GM10266 (cell line): ENCODE measurements around the gene DKK3.

Experiments
- DNase-seq: peaks from one replicate; pipeline ENCODE4 v3.0.0; 2012; ENCODE audit errors: extremely low spot score
- TF ChIP-seq, protein P1 (sequence below): IDR thresholded peaks from 2 replicates; pipeline ENCODE4 v1.5.1; 2012; ENCODE audit warnings: mild to moderate bottlenecking, low read depth; ENCODE audit not compliant: control insufficient read depth, insufficient read depth; ENCODE audit errors: missing control alignments

DKK3 gene

DNA sequence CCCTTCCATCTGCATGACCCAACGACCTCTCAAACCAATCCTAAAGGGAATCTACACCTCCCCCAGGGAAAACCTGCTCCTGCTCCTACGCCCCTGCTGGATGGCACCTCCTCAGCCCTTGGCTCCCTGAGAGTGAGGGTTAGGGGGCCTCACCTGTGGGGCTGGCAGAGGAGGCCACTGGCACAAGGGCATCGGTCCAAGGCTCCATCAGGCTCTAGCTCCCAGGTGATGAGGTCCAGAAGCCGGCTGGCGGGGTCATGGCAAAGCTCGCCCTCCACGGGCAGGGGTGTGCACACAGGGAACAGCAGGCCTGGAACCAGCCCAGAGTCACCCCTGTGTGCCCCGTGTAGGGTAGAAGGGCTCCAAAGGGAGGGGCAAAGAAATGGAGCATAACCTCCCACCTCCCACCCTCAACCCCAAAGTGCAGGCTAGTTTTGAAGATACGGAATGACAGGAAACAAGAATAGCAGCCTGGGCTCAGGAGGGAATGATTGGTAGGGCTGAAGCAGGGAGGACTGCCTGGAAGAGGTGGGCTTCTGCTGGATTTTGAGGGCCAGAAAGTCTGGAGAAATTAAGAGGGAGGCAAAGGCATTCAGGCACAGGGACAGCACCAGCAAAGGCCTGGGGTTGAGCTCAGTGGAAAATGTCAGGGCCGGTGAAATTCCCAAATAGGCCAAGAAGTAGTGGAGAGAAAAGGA lies 42.6 kb downstream of the DKK3 start:
- TF ChIP-seq, protein P1, sequence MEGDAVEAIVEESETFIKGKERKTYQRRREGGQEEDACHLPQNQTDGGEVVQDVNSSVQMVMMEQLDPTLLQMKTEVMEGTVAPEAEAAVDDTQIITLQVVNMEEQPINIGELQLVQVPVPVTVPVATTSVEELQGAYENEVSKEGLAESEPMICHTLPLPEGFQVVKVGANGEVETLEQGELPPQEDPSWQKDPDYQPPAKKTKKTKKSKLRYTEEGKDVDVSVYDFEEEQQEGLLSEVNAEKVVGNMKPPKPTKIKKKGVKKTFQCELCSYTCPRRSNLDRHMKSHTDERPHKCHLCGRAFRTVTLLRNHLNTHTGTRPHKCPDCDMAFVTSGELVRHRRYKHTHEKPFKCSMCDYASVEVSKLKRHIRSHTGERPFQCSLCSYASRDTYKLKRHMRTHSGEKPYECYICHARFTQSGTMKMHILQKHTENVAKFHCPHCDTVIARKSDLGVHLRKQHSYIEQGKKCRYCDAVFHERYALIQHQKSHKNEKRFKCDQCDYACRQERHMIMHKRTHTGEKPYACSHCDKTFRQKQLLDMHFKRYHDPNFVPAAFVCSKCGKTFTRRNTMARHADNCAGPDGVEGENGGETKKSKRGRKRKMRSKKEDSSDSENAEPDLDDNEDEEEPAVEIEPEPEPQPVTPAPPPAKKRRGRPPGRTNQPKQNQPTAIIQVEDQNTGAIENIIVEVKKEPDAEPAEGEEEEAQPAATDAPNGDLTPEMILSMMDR: no peak
- no peak for DNase-seq

DNA sequence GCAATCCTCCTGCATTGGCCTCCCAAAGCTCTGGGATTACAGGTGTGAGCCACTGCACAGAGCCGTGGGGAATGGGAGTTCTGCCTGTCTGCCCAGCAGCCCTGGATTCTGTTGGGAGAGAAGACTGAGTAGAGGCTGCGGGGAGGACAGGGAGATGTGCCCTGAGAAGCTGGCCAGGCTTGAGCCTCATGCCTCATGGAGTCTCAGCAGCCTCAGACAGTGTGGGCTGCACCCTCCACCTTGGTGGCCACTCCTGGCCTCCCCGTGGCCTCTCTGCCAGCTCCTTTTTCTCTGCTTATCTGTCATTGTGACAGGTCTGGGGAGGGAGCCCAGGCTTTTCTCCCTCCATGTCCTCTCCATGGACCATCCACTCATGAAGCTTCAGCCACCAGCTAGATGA lies 43.2 kb downstream of the DKK3 start:
- DNase-seq: no peak
- TF ChIP-seq, protein P1: no peak

DNA sequence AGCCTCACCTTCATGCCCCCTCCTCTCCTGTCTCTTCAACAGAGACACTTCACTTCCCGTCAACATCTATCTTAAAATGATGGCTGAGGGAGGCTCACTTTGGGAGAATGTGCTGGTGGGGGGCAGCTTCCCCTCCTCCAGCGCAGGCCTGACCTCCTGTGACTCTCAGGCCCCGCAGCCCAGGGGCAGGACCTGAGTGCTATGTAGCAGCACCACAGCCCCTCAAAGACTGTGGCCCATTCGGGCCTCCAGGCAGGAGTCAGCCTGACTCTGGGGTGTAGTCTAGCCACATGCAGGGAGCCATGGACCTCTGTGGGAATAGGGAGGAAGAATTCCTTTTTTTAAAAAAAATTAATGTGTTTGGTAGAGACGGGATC lies 43.7 kb downstream of the DKK3 start:
- TF ChIP-seq, protein P1: no peak
- DNase-seq: no peak

DNA sequence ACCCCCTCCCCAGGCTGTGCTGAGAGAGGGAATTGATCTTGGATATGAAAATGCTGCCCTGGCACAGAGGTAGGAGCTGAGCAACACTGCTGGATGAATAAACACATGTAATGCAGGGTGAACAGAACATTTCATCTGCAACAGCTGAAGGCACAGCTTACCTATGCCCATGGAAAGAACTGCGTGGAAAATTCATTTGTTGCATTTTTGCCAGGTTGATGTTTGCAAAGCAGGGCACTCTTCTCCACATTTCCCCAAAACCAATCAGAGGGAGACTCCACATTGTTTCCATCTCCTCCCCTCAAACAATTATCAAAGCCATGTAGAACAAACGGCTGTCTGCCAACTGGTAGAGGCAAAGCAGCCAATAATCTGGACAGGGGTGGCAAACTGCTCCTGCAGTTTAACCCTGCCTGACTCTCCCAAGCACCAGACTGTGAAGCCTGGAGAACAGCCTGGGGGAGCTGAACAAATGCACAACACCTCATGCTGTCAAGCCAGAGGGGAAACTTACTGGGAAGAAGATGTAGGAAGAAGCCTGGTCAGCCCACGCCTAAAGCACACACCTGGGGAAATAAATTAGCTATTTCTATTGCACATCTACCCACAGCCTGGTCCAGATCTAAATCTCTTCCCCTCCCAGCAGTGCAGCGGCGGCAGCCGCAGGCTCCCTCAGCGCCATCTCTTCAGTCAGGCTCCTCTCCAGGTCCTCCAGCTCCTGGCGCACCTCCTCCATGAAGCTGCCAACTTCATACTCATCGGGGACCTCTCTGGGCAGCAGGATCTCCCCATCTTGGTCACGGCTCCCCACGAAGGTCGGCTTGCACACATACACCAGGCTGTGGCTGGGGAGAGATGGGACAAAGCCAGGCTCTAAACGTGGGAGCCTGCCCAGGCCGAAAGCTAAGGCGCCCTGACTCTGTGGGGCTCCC lies 44.3 kb downstream of the DKK3 start:
- TF ChIP-seq, protein P1: no peak
- peak; percentile 30 for DNase-seq

DNA sequence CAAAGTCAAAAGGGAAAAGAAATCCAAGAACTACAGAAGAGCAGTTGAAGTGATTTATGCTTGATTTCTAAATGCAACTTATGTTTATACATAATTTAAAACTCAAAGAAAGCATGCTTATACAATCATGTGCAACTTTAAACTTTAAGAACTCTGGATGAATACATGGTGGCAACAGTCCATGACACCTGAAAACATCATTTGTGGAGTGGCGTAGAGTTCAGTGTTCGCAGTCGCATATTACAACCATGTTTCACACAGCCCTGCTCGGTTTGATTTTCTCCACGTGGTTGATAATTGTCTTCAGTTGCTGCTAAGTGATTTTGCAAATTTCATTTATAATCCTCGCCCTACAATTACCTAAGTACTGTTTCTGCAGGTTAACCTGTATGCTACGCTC lies 45.4 kb downstream of the DKK3 start:
- no peak for DNase-seq
- TF ChIP-seq, protein P1: no peak

DNA sequence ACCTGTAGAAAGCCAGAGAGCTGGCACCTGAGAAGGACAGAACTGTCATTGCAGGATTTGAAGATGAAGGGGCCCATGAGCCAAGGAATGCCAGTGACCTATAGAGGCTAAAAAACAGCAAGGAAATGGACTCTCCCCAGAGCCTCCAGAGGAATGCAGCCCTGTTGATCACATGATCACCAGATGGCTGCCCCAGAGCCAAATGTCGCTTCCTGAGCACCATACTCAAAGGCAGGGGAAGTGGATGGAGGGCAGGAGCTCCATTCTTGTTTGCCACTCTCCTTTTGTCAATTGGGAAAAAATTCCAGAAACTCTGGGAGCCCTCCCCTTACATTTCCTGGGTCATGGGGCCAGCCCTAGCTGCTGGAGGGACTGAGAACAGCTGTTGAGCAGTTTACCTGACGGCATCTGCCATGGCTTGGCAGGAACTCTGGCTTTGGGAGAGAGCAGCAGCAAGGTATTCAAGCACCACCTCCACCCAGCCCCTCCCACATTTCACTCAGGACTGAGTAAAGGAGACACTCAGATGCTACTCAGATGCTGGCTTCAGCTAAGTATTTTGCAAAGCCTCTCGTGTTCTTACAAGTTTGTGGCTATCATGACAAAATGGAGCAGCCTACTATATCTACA lies 46.9 kb downstream of the DKK3 start:
- TF ChIP-seq, protein P1: no peak
- no peak for DNase-seq
